Muscle of arm (tissue), 14 donors: ENCODE measurements around the gene COLEC11. TPM values are rescaled to one million over a fixed set of nuclear protein-coding genes. Genes with fewer than 3 reads are reported as not detected.
"Not testable (repeated sequence)": the region's sequence is repeated elsewhere in the genome, so short reads cannot be mapped to it uniquely, and the experiment has no call there.

Experiments
- DNase-seq: peaks from one replicate; pipeline ENCODE4 v3.0.0-alpha.2; 2013
- long read RNA-seq, 11 donors: transcript quantifications; one replicate each; lab custom pipeline, GENCODE V29; 2026
- polyA plus RNA-seq, 12 donors: library from polyadenylated mRNA; unstranded; fragments of 120-200 nt; gene quantifications; one replicate each; pipeline ENCODE4 v1.2.1, GENCODE V29; 2013; ENCODE audit not compliant: insufficient read length in 12 of 12

COLEC11 gene
- polyA plus RNA-seq = 1 to 10 TPM in 1 of 12 donors, under 1 TPM in 7, not detected in 4; 0.23 to 1.3 (median 0.38) TPM
- long read RNA-seq, donor 1, partial matches to known transcripts = 368 of 376 reads
- long read RNA-seq, donor 1, other reads (novel, unspliced or antisense) = 8 of 376 reads
- long read RNA-seq, donor 2, partial matches to known transcripts = 80 of 80 reads
- long read RNA-seq, donor 2, other reads (novel, unspliced or antisense) = 0 of 80 reads
- long read RNA-seq, donor 3, partial matches to known transcripts = 29 of 30 reads
- long read RNA-seq, donor 3, other reads (novel, unspliced or antisense) = 0 of 30 reads
- long read RNA-seq, donor 4, partial matches to known transcripts = 14 of 14 reads
- long read RNA-seq, donor 4, other reads (novel, unspliced or antisense) = 0 of 14 reads
- long read RNA-seq, donor 5, partial matches to known transcripts = 55 of 56 reads
- long read RNA-seq, donor 5, other reads (novel, unspliced or antisense) = 0 of 56 reads
- long read RNA-seq, donor 6, partial matches to known transcripts = 35 of 35 reads
- long read RNA-seq, donor 6, other reads (novel, unspliced or antisense) = 0 of 35 reads
- long read RNA-seq, donor 7 = 0 reads
- long read RNA-seq, donor 8 = 0 reads
- long read RNA-seq, donor 9, partial matches to known transcripts = 61 of 63 reads
- long read RNA-seq, donor 9, other reads (novel, unspliced or antisense) = 0 of 63 reads
- long read RNA-seq, donor 10, partial matches to known transcripts = 55 of 55 reads
- long read RNA-seq, donor 10, other reads (novel, unspliced or antisense) = 0 of 55 reads
- long read RNA-seq, donor 11, partial matches to known transcripts = 73 of 73 reads
- long read RNA-seq, donor 11, other reads (novel, unspliced or antisense) = 0 of 73 reads

- DNase-seq = no peak
These were observed at the start of gene COLEC11 for GRCh38 chr2:3594493-3595281. TSS of gene COLEC11 (plus strand) at chr2:3595112. CDS start at chr2:3604341, 9,229 bp downstream.

- DNase-seq = no peak
These were observed 49.0 kb upstream of the COLEC11 start for GRCh38 chr2:3545788-3546478.

DNA sequence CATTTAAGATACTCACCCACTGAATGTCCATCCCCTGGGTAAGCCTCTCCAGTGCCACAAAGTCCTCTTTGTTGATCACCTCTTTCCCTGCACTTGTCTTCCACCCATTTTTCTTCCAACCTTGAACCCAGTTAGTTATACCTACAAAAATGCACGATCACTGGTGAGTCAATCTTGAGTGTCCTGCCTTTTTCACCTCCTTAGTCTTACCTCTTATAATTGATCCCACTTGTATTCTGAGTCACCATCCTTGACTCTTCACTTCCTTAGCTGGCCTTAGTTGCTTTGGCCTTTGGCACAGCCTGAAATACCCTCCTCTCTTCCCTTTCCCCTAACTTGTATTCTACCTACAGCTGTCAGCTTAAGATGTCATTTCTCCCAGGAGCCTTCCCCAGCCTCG is 47.0 kb upstream of the COLEC11 start:
- no peak for DNase-seq

- no peak for DNase-seq
These were observed 41.0 kb upstream of the COLEC11 start for GRCh38 chr2:3553946-3554345.

- DNase-seq = no peak
These were observed 37.2 kb upstream of the COLEC11 start for GRCh38 chr2:3557639-3558204.

DNA sequence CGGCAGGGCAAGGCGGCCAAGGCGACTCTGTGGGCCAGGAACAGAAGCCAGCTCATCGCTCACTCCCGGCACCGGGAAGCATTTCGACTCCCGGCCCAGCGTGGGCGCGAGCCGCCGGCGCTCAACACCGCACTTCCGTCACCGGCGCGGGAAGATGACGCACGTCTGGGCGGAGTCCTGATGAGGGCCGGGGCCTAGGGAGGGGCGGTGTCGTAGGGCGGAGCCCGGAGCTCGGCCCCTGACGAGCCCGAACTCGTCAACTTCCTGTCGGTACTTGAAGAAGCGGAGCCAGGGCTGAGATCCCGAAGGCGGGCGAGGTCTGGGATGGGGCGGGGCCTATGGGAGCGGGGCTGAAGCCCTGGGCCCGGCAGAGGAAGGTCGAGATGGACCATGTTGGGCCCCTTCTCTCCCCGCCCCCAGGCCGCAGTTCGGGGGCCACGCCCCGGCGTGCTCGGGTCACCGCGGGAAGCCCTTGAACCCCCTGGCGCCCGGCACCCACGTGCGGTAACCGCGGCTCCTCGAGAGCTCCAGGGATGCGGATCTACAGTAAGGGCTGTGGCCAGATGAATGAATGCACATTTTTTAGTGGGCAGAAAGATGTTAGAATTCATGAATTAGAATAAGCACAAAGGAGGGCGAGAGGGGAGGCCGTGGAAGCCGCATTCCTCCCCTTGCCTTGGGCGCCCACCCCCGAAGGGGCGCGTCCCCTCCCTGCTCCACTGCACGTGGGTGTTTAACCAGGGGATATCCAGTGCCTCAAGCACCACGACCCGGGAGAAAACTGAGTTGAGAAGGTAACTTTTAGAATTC is 36.5 kb upstream of the COLEC11 start, which contains the start of gene RNASEH1:
Gene RNASEH1 (minus strand): TSS at position 129 of the 810 bp plus-strand sequence. CDS start 73 bp downstream, at position 56.
- peak; percentile 99 for DNase-seq

GRCh38 chr2:3563521-3563976 is 31.4 kb upstream of the COLEC11 start:
- DNase-seq = no peak

GRCh38 chr2:3565117-3565516 is 29.8 kb upstream of the COLEC11 start:
- no peak for DNase-seq

DNA sequence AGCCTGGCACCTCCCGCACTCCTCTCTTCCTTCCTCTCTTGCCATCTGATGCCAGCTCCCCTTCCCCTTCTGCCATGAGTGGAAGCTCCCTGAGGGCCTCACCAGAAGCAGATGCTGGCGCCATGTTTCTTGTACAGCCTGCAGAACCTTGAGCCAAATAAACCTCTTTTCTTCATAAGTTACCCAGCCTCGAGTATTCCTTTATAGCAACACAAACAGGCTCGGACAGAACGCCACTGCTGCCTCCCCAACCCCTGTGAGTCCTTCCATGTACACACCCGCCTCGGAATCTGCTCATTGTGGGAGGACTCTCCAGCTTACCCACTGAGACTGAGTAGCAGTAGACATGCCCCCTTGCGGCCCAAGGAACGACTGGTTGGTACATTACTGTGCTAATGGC is 28.1 kb upstream of the COLEC11 start:
- DNase-seq = no peak

GRCh38 chr2:3569656-3570055 is 25.3 kb upstream of the COLEC11 start:
- not testable (repeated sequence) for DNase-seq

- DNase-seq = no peak
These were observed 23.6 kb upstream of the COLEC11 start for GRCh38 chr2:3571284-3571683.

GRCh38 chr2:3572620-3573019 is 22.3 kb upstream of the COLEC11 start:
- no peak for DNase-seq

DNA sequence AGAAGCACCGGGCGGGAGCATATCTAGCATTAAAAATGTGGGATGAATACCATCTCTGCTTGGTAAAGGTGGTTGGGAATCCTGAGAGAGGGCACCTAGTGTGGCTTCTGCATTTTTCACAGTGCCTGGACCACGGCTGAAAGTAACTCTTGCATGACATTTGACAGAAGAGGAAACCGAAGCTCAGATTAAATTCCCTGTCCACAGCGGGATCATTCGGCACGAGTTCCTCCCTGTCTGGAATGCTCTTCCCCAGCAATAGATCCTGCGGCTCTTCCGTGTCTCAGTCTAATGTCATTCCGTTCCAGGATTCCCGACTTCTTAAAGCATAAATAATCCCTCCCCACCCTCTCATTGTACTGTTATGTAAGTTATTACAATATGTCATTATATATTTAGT is 20.8 kb upstream of the COLEC11 start:
- DNase-seq = no peak

DNA sequence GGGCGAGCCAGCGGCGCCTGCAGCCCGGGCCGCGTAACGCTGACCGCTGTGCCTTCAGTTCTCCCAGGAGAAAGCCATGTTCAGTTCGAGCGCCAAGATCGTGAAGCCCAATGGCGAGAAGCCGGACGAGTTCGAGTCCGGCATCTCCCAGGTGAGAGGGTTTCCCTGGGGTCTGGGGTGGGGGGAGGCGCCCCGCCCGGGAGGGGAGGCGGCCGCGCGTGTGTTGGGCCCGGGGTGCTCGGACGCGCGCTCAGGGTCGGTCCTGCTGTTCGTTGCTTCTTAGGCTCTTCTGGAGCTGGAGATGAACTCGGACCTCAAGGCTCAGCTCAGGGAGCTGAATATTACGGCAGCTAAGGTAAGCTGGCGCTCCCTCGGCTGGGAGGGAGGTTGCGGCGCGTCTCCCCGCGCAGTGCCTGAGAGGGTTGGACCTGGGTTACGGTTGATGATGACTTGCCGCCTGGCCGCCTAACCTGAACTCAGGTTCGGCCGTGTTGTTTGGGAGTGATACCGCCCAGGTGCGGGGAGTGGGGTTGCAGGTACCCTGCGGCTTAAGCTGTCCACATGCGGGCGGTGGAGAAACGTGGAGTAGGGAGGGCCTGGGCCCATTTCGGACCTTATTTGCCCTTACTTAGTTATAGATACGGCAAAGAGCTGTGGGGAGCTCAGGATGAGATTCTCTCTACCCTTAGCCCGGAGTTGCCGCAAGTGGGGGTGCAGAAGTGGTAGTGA is 19.2 kb upstream of the COLEC11 start:
- peak; percentile 11 for DNase-seq

DNA sequence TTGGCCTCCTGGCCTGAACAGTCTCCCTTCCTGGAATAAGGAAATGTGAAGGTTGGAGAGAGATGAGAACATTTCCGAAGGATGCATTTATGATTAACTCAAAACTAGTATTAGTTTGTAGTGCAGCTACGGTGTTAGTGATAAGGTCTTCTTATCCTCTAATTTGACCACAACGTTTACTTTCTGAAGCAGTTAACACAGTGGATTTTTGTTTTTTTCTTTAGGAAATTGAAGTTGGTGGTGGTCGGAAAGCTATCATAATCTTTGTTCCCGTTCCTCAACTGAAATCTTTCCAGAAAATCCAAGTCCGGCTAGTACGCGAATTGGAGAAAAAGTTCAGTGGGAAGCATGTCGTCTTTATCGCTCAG is 18.7 kb upstream of the COLEC11 start:
- not testable (repeated sequence) for DNase-seq

- DNase-seq = no peak
These were observed 15.9 kb upstream of the COLEC11 start for GRCh38 chr2:3578987-3579386.

GRCh38 chr2:3580449-3580848 is 14.5 kb upstream of the COLEC11 start:
- DNase-seq = no peak

DNA sequence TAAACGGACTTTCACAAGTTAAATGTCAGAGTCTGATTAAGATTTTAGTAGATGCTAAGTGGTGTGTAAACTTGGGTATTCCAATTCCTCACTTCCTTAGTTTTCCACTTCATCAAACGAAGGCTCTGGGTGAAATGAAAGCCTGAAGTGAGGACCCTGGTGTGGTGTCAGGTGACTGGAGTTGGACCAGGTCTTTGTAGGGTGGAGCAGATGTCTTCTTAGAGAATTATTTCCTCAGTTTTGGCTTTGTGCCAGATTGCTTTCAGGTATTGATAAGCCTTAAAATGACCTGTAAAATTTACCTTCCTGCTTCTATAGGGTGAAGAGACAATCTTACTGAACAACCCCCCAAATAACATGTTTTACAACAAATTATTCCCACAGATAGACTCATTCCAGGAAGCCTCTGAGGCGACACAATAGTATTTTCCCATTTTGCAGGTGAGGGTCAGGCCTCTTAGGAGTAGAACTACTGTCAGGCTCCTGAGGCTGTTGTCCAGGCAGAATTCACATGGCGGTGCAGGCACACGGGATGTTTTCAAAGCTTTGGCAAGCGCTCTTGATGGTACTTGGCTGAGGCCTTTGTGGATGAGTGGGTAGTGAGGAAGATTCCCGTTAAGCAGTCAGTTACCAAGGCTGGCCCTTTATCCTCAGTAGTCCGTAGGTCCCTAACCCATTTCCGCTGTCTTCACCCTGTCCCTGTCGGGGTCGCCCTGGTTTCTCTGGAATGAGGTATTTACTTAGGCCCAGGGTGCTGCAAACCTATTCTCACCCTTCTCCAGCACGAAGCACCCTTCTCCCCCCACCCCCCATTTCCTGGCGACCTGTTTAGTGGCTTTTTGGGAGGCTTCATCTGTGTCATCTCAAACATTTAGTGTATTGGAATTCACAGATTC is 13.3 kb upstream of the COLEC11 start:
- DNase-seq = no peak
